HEK293 (cell line): ENCODE data around the gene ARMH2.

ENCODE experiments used
- CTCF ChIA-PET: fragments of 350-600 bp; formaldehyde crosslinking; extraction: SDS; loops from one replicate; lab custom pipeline; 2021; ENCODE audit warnings: antibody characterized with exemption; lab: Yijun Ruan, JAX
- POLR2A ChIA-PET: fragments of 300-600 bp; formaldehyde crosslinking; extraction: SDS; loops from one replicate; lab custom pipeline; 2020; ENCODE audit warnings: antibody characterized with exemption, inconsistent platforms; lab: Yijun Ruan, JAX
- H3K27ac ChIP-seq: fragments of 200-500 bp; sonication (Bioruptor generic); 2 replicates; pipeline ENCODE4 v1.5.1; 2014; ENCODE audit warnings: low read depth, low read length, control low read depth, inconsistent platforms; ENCODE audit errors: extremely low read depth
- H3K36me3 ChIP-seq, 2 experiments: fragments of 200-500 bp in 1 of 2; sonication (Bioruptor generic) in 1 of 2; 1 replicate in 1 of 2; 2 replicates in 1 of 2; pipeline ENCODE4 v1.5.1; 2014 to 2017; ENCODE audit warnings: inconsistent platforms in 2 of 2, low read length in 2 of 2; ENCODE audit not compliant: control insufficient read depth in 2 of 2, insufficient read depth in 1 of 2
- H3K4me1 ChIP-seq: fragments of 200-500 bp; sonication (Bioruptor generic); 2 replicates; pipeline ENCODE4 v1.5.1; 2014; ENCODE audit warnings: mild to moderate bottlenecking, low read length, inconsistent platforms; ENCODE audit not compliant: control insufficient read depth, insufficient read depth
- H3K4me3 ChIP-seq: 2 replicates; pipeline ENCODE4 v1.5.1; 2011; ENCODE audit warnings: low read depth, mild to moderate bottlenecking, control low read depth, low read length, moderate library complexity
- H3K9me3 ChIP-seq: fragments of 200-500 bp; sonication (Bioruptor generic); 2 replicates; pipeline ENCODE4 v1.5.1; 2014; ENCODE audit warnings: low read depth, low read length, inconsistent platforms; ENCODE audit not compliant: control insufficient read depth, insufficient read depth
- KLF9 ChIP-seq: fragments of 450-650 bp; formaldehyde crosslinking; IDR thresholded peaks from 2 replicates; pipeline ENCODE4 v1.5.1; 2016; ENCODE audit warnings: missing biosample characterization, missing genetic modification characterization, low read depth
- SP7 ChIP-seq: fragments of 450-650 bp; formaldehyde crosslinking; IDR thresholded peaks from 2 replicates; pipeline ENCODE4 v1.5.1; 2016; ENCODE audit warnings: missing biosample characterization, missing genetic modification characterization
- YY2 ChIP-seq: fragments of 450-650 bp; formaldehyde crosslinking; IDR thresholded peaks from 2 replicates; pipeline ENCODE4 v1.5.1; 2016; ENCODE audit warnings: missing biosample characterization, missing genetic modification characterization
- ZNF10 ChIP-seq: fragments of 450-650 bp; formaldehyde crosslinking; IDR thresholded peaks from 2 replicates; pipeline ENCODE4 v1.5.1; 2017; ENCODE audit warnings: missing biosample characterization, missing genetic modification characterization
- ZNF157 ChIP-seq: fragments of 450-650 bp; formaldehyde crosslinking; IDR thresholded peaks from 2 replicates; pipeline ENCODE4 v1.5.1; 2016; ENCODE audit warnings: missing biosample characterization, missing genetic modification characterization
- ZNF169 ChIP-seq: fragments of 450-650 bp; formaldehyde crosslinking; IDR thresholded peaks from 2 replicates; pipeline ENCODE4 v1.5.1; 2016; ENCODE audit warnings: missing biosample characterization, missing genetic modification characterization
- ZNF26 ChIP-seq: fragments of 450-650 bp; formaldehyde crosslinking; IDR thresholded peaks from 2 replicates; pipeline ENCODE4 v1.5.1; 2016; ENCODE audit warnings: missing biosample characterization, missing genetic modification characterization
- ZNF302 ChIP-seq: fragments of 450-650 bp; formaldehyde crosslinking; IDR thresholded peaks from 2 replicates; pipeline ENCODE4 v1.5.1; 2016; ENCODE audit warnings: missing biosample characterization, missing genetic modification characterization, low read depth
- ZNF416 ChIP-seq: fragments of 450-650 bp; formaldehyde crosslinking; IDR thresholded peaks from 2 replicates; pipeline ENCODE4 v1.5.1; 2016; ENCODE audit warnings: missing biosample characterization, missing genetic modification characterization
- ZNF514 ChIP-seq: fragments of 450-650 bp; formaldehyde crosslinking; IDR thresholded peaks from 2 replicates; pipeline ENCODE4 v1.5.1; 2016; ENCODE audit warnings: missing biosample characterization, missing genetic modification characterization
- ZNF561 ChIP-seq: fragments of 450-650 bp; IDR thresholded peaks from 2 replicates; pipeline ENCODE4 v1.5.1; 2018; ENCODE audit warnings: missing biosample characterization, missing genetic modification characterization, borderline replicate concordance
- ZNF600 ChIP-seq: fragments of 450-650 bp; formaldehyde crosslinking; IDR thresholded peaks from 2 replicates; pipeline ENCODE4 v1.5.1; 2016; ENCODE audit warnings: missing biosample characterization, missing genetic modification characterization
- ZNF629 ChIP-seq: fragments of 450-650 bp; formaldehyde crosslinking; IDR thresholded peaks from 2 replicates; pipeline ENCODE4 v1.5.1; 2017; ENCODE audit warnings: missing biosample characterization, missing genetic modification characterization
- ZNF677 ChIP-seq: fragments of 450-650 bp; IDR thresholded peaks from 2 replicates; pipeline ENCODE4 v1.5.0; 2018; ENCODE audit warnings: missing biosample characterization, mild to moderate bottlenecking, missing genetic modification characterization, moderate library complexity
- ZNF701 ChIP-seq: fragments of 450-650 bp; formaldehyde crosslinking; IDR thresholded peaks from 2 replicates; pipeline ENCODE4 v1.5.1; 2016; ENCODE audit warnings: missing biosample characterization, missing genetic modification characterization
- ZNF768 ChIP-seq: fragments of 450-650 bp; formaldehyde crosslinking; IDR thresholded peaks from 2 replicates; pipeline ENCODE4 v1.5.1; 2018; ENCODE audit warnings: missing biosample characterization, mild to moderate bottlenecking, missing genetic modification characterization
- ZNF792 ChIP-seq: fragments of 450-650 bp; formaldehyde crosslinking; IDR thresholded peaks from 2 replicates; pipeline ENCODE4 v1.5.1; 2016; ENCODE audit warnings: missing biosample characterization, missing genetic modification characterization
- ZSCAN23 ChIP-seq: fragments of 450-650 bp; formaldehyde crosslinking; IDR thresholded peaks from 2 replicates; pipeline ENCODE4 v1.5.1; 2016; ENCODE audit warnings: missing biosample characterization, missing genetic modification characterization
- TF ChIP-seq, protein P1 (sequence below): fragments of 450-650 bp; formaldehyde crosslinking; IDR thresholded peaks from 2 replicates; pipeline ENCODE4 v1.5.1; 2016; ENCODE audit warnings: missing biosample characterization, missing genetic modification characterization
- TF ChIP-seq, protein P2 (sequence below): IDR thresholded peaks from 2 replicates; pipeline ENCODE4 v1.6.1; 2011; ENCODE audit warnings: mild to moderate bottlenecking, low read depth, low read length, borderline replicate concordance
- TF ChIP-seq, protein P3 (sequence below): sonication (generic); formaldehyde crosslinking; IDR thresholded peaks from 2 replicates; pipeline ENCODE4 v1.8.1; 2022; ENCODE audit warnings: mild to moderate bottlenecking, moderate library complexity, missing genetic modification reagents
- TF ChIP-seq, protein P4 (sequence below): fragments of 450-650 bp; formaldehyde crosslinking; IDR thresholded peaks from 2 replicates; pipeline ENCODE4 v1.5.1; 2017; ENCODE audit warnings: missing biosample characterization, missing genetic modification characterization

ARMH2 gene

DNA sequence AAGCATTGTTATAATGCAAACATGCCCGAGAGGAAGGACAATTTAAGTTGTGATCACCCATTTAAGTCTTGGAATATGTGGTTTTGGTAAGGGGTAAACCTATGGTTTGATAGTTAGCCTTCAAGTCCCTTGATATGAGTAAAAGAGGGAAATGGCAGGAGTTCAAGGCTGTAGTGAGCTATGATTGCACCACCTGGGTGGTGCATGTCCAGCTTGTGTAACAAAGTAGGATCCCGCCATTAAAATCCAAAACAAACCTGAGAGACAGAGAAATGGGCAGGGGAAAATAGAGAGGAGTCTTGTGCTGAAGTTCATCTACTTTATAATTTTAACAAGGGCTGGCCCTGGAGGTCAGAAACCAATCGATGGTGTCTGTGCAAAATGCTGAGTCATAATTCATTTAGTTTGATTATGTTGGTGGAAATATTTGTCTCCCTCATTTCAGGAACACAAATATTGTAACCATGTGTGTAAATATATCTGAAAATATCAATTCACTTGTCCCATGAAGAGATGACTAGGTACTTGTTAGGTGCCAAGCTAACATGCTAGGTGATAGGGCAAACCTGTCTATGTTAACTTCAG, 23.2 kb upstream of the ARMH2 start:
- Histone ChIP-seq H3K4me3 (no peak overlapping the region), H3K4me1 (no peaks in the 10 kb centered on the region; the same call in 1 of the 2 replicates), H3K36me3 (no peaks in the 10 kb centered on the region), H3K9me3 (no peaks in the 10 kb centered on the region), H3K27ac (no peak overlapping the region)
- TF ChIP-seq ZNF629 (no peak), ZNF768 (tag by site-specific recombination) (no peak), ZSCAN23 (tag by site-specific recombination) (no peak)
- TF ChIP-seq, protein P1, sequence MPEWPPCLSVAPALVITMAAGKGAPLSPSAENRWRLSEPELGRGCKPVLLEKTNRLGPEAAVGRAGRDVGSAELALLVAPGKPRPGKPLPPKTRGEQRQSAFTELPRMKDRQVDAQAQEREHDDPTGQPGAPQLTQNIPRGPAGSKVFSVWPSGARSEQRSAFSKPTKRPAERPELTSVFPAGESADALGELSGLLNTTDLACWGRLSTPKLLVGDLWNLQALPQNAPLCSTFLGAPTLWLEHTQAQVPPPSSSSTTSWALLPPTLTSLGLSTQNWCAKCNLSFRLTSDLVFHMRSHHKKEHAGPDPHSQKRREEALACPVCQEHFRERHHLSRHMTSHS (tag by site-specific recombination), result no peak
- TF ChIP-seq, protein P2, sequence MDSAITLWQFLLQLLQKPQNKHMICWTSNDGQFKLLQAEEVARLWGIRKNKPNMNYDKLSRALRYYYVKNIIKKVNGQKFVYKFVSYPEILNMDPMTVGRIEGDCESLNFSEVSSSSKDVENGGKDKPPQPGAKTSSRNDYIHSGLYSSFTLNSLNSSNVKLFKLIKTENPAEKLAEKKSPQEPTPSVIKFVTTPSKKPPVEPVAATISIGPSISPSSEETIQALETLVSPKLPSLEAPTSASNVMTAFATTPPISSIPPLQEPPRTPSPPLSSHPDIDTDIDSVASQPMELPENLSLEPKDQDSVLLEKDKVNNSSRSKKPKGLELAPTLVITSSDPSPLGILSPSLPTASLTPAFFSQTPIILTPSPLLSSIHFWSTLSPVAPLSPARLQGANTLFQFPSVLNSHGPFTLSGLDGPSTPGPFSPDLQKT, result no peak
- POLR2A ChIA-PET, result no interaction called here
- CTCF ChIA-PET, result interaction anchor here (1.5 kb wide), 1 partner anchor 249 kb away, joined by 4 read pairs; no protein-coding TSS in a partner anchor

GRCh38 chr6:24818346-24818745, 19.6 kb upstream of the ARMH2 start:
- no peaks in the 10 kb centered on the region for H3K4me1 ChIP-seq
- ChIA-PET CTCF (interaction anchor here (0.7 kb wide), 1 partner anchor 211 kb away, joined by 3 read pairs; no protein-coding TSS in a partner anchor), POLR2A (no interaction called here)
- no peaks in the 10 kb centered on the region for H3K36me3 ChIP-seq
- H3K27ac ChIP-seq, result no peak overlapping the region
- no peak overlapping the region for H3K4me3 ChIP-seq
- TF ChIP-seq ZNF561 (tag by site-specific recombination) (no peak), ZNF302 (tag by site-specific recombination) (no peak), ZNF416 (tag by site-specific recombination) (no peak), ZNF169 (tag by site-specific recombination) (no peak), ZNF514 (tag by site-specific recombination) (no peak), ZNF600 (tag by site-specific recombination) (no peak), YY2 (tag by site-specific recombination) (no peak), ZNF157 (no peak), ZNF701 (tag by site-specific recombination) (no peak), SP7 (no peak), ZNF792 (no peak), ZNF26 (no peak), ZNF677 (tag by site-specific recombination) (no peak), KLF9 (no peak), ZNF10 (tag by site-specific recombination) (no peak)
- TF ChIP-seq, protein P3, sequence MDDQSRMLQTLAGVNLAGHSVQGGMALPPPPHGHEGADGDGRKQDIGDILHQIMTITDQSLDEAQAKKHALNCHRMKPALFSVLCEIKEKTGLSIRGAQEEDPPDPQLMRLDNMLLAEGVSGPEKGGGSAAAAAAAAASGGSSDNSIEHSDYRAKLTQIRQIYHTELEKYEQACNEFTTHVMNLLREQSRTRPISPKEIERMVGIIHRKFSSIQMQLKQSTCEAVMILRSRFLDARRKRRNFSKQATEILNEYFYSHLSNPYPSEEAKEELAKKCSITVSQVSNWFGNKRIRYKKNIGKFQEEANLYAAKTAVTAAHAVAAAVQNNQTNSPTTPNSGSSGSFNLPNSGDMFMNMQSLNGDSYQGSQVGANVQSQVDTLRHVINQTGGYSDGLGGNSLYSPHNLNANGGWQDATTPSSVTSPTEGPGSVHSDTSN (CRISPR knock-in tag), result no peak
- TF ChIP-seq, protein P4, sequence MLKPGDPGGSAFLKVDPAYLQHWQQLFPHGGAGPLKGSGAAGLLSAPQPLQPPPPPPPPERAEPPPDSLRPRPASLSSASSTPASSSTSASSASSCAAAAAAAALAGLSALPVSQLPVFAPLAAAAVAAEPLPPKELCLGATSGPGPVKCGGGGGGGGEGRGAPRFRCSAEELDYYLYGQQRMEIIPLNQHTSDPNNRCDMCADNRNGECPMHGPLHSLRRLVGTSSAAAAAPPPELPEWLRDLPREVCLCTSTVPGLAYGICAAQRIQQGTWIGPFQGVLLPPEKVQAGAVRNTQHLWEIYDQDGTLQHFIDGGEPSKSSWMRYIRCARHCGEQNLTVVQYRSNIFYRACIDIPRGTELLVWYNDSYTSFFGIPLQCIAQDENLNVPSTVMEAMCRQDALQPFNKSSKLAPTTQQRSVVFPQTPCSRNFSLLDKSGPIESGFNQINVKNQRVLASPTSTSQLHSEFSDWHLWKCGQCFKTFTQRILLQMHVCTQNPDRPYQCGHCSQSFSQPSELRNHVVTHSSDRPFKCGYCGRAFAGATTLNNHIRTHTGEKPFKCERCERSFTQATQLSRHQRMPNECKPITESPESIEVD (tag by site-specific recombination), result no peak
- H3K9me3 ChIP-seq, result no peaks in the 10 kb centered on the region
